NB4 (cell line): ENCODE results near the gene ZFX.

ENCODE experiments used
- CTCF ChIP-seq: IDR thresholded peaks from one replicate; pipeline ENCODE4 v1.5.1; 2012; ENCODE audit warnings: low read depth, low read length
- POLR2A ChIP-seq: IDR thresholded peaks from 2 replicates; pipeline ENCODE4 v1.6.1; 2011; ENCODE audit warnings: mild to moderate bottlenecking; ENCODE audit not compliant: insufficient read length; ENCODE audit errors: extremely low read depth

DNA sequence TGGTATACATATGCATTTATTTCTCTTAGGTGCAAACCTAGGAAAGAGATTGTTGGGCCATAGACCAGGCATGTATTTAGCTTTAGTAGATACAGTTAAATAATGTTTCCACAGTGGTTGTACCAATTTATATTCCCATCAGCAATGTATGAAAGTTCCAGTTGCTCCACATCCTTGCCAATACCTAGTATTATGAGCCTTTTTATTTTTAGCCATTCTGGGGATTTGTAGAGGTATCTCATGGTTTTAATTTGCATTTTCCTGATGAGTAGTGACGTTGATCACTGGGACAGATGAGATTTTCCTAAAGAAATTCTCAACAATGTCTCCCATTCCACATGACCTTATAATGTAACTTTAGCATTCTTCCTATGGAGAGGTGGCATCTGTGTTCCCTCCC, 107.5 kb downstream of the ZFX start:
- no peak for TF ChIP-seq CTCF
- TF ChIP-seq POLR2A: no peak
